IMR-90 (cell line): ENCODE measurements around the gene VPS26A. TPM values are rescaled to one million over a fixed set of nuclear protein-coding genes. Genes with fewer than 3 reads are reported as not detected.

Source experiments
- ATAC-seq: fragments of 200-7000 bp; cut with Tn5 transposase; 2 replicates; pipeline ENCODE4 v1.9.1; 2020; ENCODE audit warnings: low read depth, mild to moderate bottlenecking, moderate library complexity
- BruUV-seq: library from RNA; stranded (reverse); fragments of 400-500 nt; replicated peaks from 2 replicates; lab custom pipeline; 2021; lab: Mats Ljungman, UMichigan
- CTCF ChIA-PET: fragments of 300-600 bp; formaldehyde crosslinking; extraction: SDS; loops from one replicate; lab custom pipeline; 2021; ENCODE audit warnings: antibody characterized with exemption; lab: Yijun Ruan, JAX
- POLR2A ChIA-PET: fragments of 300-600 bp; sonication (Branson Sonifier 250); formaldehyde crosslinking; loops from one replicate; lab custom pipeline; 2022; ENCODE audit warnings: antibody characterized with exemption; ENCODE audit not compliant: unreplicated experiment; lab: Charles Lee
- DNase-seq: peaks from one replicate; pipeline ENCODE4 v3.0.0; 2013
- H2AFZ ChIP-seq: replicated peaks from 2 replicates; pipeline ENCODE3; 2013; ENCODE audit warnings: low read length, mild to moderate bottlenecking; ENCODE audit not compliant: poor library complexity
- H2AK5ac ChIP-seq: 2 replicates; pipeline ENCODE4 v1.6.1; 2013; ENCODE audit warnings: low read depth, low read length, inconsistent platforms
- H2AK9ac ChIP-seq: replicated peaks from 2 replicates; pipeline ENCODE3; 2013; ENCODE audit warnings: mild to moderate bottlenecking, low read depth, low read length, moderate library complexity; ENCODE audit not compliant: poor library complexity
- H2BK120ac ChIP-seq: 2 replicates; pipeline ENCODE4 v1.6.1; 2013; ENCODE audit warnings: low read depth, low read length, inconsistent platforms
- H2BK15ac ChIP-seq: 3 replicates; pipeline ENCODE4 v1.6.1; 2013; ENCODE audit warnings: low read depth, low read length, inconsistent platforms
- H2BK20ac ChIP-seq: 2 replicates; pipeline ENCODE4 v1.6.1; 2013; ENCODE audit warnings: low read depth, mild to moderate bottlenecking, inconsistent platforms, low read length, moderate library complexity
- H2BK5ac ChIP-seq: 2 replicates; pipeline ENCODE4 v1.6.1; 2013; ENCODE audit warnings: mild to moderate bottlenecking, low read depth, low read length, inconsistent platforms; ENCODE audit not compliant: poor library complexity, severe bottlenecking
- H3K14ac ChIP-seq: replicated peaks from 2 replicates; pipeline ENCODE4 v1.6.1; 2013; ENCODE audit warnings: low read depth, low read length, inconsistent platforms
- H3K18ac ChIP-seq: 2 replicates; pipeline ENCODE4 v1.6.1; 2013; ENCODE audit warnings: low read depth, low read length, control low read depth
- H3K23ac ChIP-seq: 2 replicates; pipeline ENCODE4 v1.6.1; 2013; ENCODE audit warnings: low read depth, low read length, inconsistent platforms
- H3K27ac ChIP-seq: 2 replicates; pipeline ENCODE4 v1.5.1; 2013; ENCODE audit warnings: mild to moderate bottlenecking, control low read depth, low read length; ENCODE audit not compliant: insufficient read depth
- H3K27me3 ChIP-seq: 2 replicates; pipeline ENCODE4 v1.6.1; 2013; ENCODE audit warnings: low read length; ENCODE audit not compliant: control insufficient read depth, insufficient read depth
- H3K36me3 ChIP-seq: 2 replicates; pipeline ENCODE4 v1.6.1; 2013; ENCODE audit warnings: low read length, mixed read lengths; ENCODE audit not compliant: control insufficient read depth, insufficient read depth
- H3K4ac ChIP-seq: 2 replicates; pipeline ENCODE4 v1.6.1; 2013; ENCODE audit warnings: low read depth, low read length, inconsistent platforms
- H3K4me1 ChIP-seq: 2 replicates; pipeline ENCODE4 v1.6.1; 2013; ENCODE audit warnings: low read length, mixed read lengths; ENCODE audit not compliant: control insufficient read depth, insufficient read depth
- H3K4me2 ChIP-seq: 2 replicates; pipeline ENCODE4 v1.6.1; 2013; ENCODE audit warnings: low read depth, mild to moderate bottlenecking, control low read depth, low read length, moderate library complexity
- H3K4me3 ChIP-seq: 2 replicates; pipeline ENCODE4 v1.5.1; 2013; ENCODE audit warnings: low read depth, mild to moderate bottlenecking, control low read depth, low read length, moderate library complexity; ENCODE audit not compliant: insufficient read depth
- H3K56ac ChIP-seq: 2 replicates; pipeline ENCODE4 v1.6.1; 2013; ENCODE audit warnings: low read length, inconsistent platforms; ENCODE audit not compliant: insufficient read depth; ENCODE audit errors: extremely low read depth
- H3K79me1 ChIP-seq, 2 experiments: 2 replicates each; pipeline ENCODE4 v1.6.1; 2013; ENCODE audit warnings: low read length in 2 of 2, inconsistent platforms in 1 of 2, low read depth in 1 of 2
- H3K9ac ChIP-seq: 2 replicates; pipeline ENCODE4 v1.6.1; 2013; ENCODE audit warnings: low read depth, low read length, control low read depth
- H3K9me1 ChIP-seq: 2 replicates; pipeline ENCODE4 v1.6.1; 2013; ENCODE audit warnings: low read length, inconsistent platforms; ENCODE audit not compliant: insufficient read depth
- H3K9me3 ChIP-seq: 2 replicates; pipeline ENCODE4 v1.6.1; 2013; ENCODE audit warnings: low read length; ENCODE audit not compliant: control insufficient read depth, insufficient read depth
- H4K20me1 ChIP-seq: 2 replicates; pipeline ENCODE4 v1.6.1; 2013; ENCODE audit warnings: low read length, inconsistent platforms; ENCODE audit not compliant: insufficient read depth
- H4K5ac ChIP-seq: 2 replicates; pipeline ENCODE4 v1.6.1; 2013; ENCODE audit warnings: mild to moderate bottlenecking, low read depth, low read length, control low read depth
- H4K8ac ChIP-seq, 2 experiments: 2 replicates each; pipeline ENCODE4 v1.6.1; 2013; ENCODE audit warnings: low read depth in 2 of 2, low read length in 2 of 2, control low read depth in 1 of 2, inconsistent platforms in 1 of 2
- H4K91ac ChIP-seq: 2 replicates; pipeline ENCODE4 v1.6.1; 2013; ENCODE audit warnings: low read depth, low read length, inconsistent platforms; ENCODE audit not compliant: insufficient read depth
- BHLHE40 ChIP-seq: fragments of 150-350 bp; IDR thresholded peaks from 2 replicates; pipeline ENCODE4 v1.6.1; 2016; ENCODE audit warnings: mild to moderate bottlenecking, low read depth, low read length
- CEBPB ChIP-seq: IDR thresholded peaks from 2 replicates; pipeline ENCODE4 v1.6.1; 2012; ENCODE audit warnings: low read depth, low read length, improper control_type of control experiment
- CHD1 ChIP-seq: IDR thresholded peaks from 2 replicates; pipeline ENCODE4 v1.6.1; 2012; ENCODE audit warnings: low read depth, low read length, improper control_type of control experiment
- FOS ChIP-seq: fragments of 150-350 bp; IDR thresholded peaks from 2 replicates; pipeline ENCODE4 v1.6.1; 2016; ENCODE audit warnings: low read depth, low read length
- MAFK ChIP-seq: IDR thresholded peaks from 2 replicates; pipeline ENCODE4 v1.6.1; 2012; ENCODE audit warnings: low read depth, low read length, improper control_type of control experiment
- NFE2L2 ChIP-seq: fragments of 150-350 bp; IDR thresholded peaks from 2 replicates; pipeline ENCODE4 v1.6.1; 2016; ENCODE audit warnings: low read depth, mild to moderate bottlenecking, low read length
- POLR2A ChIP-seq: IDR thresholded peaks from 2 replicates; pipeline ENCODE4 v1.6.1; 2012; ENCODE audit warnings: mild to moderate bottlenecking, low read depth, low read length
- RAD21 ChIP-seq: IDR thresholded peaks from 2 replicates; pipeline ENCODE4 v1.6.1; 2012; ENCODE audit warnings: low read length, improper control_type of control experiment
- RCOR1 ChIP-seq: IDR thresholded peaks from 2 replicates; pipeline ENCODE4 v1.6.1; 2012; ENCODE audit warnings: mild to moderate bottlenecking, low read length, improper control_type of control experiment; ENCODE audit not compliant: insufficient replicate concordance
- RFX5 ChIP-seq: IDR thresholded peaks from 2 replicates; pipeline ENCODE4 v1.8.0; 2012; ENCODE audit warnings: low read depth, mild to moderate bottlenecking, low read length, moderate library complexity
- SMC3 ChIP-seq: fragments of 150-350 bp; IDR thresholded peaks from 2 replicates; pipeline ENCODE4 v1.6.1; 2016; ENCODE audit warnings: low read depth, mild to moderate bottlenecking, antibody characterized with exemption, low read length, moderate library complexity
- WGBS, 2 experiments: methylation state at CpG; one replicate each; pipeline versions ENCODE4 v1.1.5 to v1.1.7; 2013; ENCODE audit warnings: missing lambda C conversion rate in 2 of 2; ENCODE audit not compliant: insufficient read length in 1 of 2; ENCODE audit errors: extremely low coverage in 2 of 2; 5-methylcytosine and 5-hydroxymethylcytosine counted together
- dilution Hi-C: fragments of 300-500 bp; cut with HindIII; formaldehyde crosslinking; loops from one replicate; pipeline ENCODE4 v1.14.3; 2018; ENCODE audit warnings: low sequenced_read_pairs; ENCODE audit not compliant: unreplicated experiment
- in situ Hi-C: fragments of 300-500 bp; cut with MboI; formaldehyde crosslinking; loops from 3 replicates; pipeline ENCODE4 v1.14.3; 2019; ENCODE audit warnings: low sequenced_read_pairs, inconsistent platforms, mixed read lengths
- intact Hi-C: fragments of 100-400 bp; cut with micrococcal nuclease; formaldehyde crosslinking; loops from 2 replicates; pipeline ENCODE4 v1.10.0; 2022
- polyA plus RNA-seq, 3 experiments: library from polyadenylated mRNA; depleted of rRNA; stranded (reverse); fragments of >200 nt; gene quantifications; 2 replicates each; pipeline ENCODE4 v1.2.3, GENCODE V29; 2012; ENCODE audit warnings: low replicate concordance in 1 of 3
- total RNA-seq: library from RNA; depleted of rRNA; stranded (reverse); fragments of >200 nt; gene quantifications from 2 replicates; pipeline ENCODE4 v1.2.3, GENCODE V29; 2012
- TF ChIP-seq, protein P1 (sequence below): fragments of 150-350 bp; IDR thresholded peaks from 2 replicates; pipeline ENCODE4 v1.6.1; 2017; ENCODE audit warnings: mild to moderate bottlenecking, antibody characterized with exemption, low read length, low read depth
- TF ChIP-seq, protein P2 (sequence below): conservative IDR thresholded peaks from 2 replicates; pipeline ENCODE4 v1.5.1; 2012; ENCODE audit warnings: mild to moderate bottlenecking, low read depth, low read length, improper control_type of control experiment

Gene VPS26A
- total and polyA plus RNA-seq, 2 of the 4 experiments (the other 2 are of a cell fraction), result 7.2 to 18.7 TPM

DNA sequence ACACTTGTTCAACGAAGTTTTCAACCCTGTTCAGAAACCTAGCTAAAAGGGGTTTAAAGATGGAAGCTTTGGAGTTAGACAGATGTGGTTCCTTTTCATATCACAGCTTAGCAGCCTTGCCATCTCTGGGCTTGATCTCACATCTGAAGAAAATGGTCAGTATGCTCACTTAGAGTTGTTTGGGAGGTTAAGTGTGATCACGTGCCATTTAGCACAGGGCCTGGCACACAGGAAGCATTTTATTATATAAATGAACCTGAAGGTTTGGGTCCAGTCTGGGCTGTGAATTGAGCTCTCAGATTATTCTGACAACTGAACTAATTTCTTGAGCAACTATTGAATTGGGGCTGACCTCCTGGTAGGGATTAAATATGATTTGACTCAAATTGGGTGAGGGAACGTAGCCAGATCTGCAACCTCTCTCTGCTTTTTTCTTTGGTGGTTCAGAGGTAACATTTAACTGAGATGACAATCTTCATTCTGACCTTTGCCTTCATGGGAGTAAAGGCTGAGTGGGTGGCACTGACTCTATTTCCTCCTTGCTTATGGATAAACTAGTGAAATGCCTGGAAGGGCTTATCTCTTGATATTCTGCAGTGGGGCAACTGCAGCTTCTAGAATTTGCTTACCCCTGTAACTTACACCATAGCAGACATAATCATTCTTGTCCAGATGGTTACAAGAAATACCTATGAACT lies 86.0 kb downstream of the VPS26A start:
- Histone ChIP-seq H3K27ac (no peak overlapping the region), H3K56ac (no peak overlapping the region), H3K4ac (no peak overlapping the region), H2AK9ac (no peak overlapping the region), H3K23ac (no peak overlapping the region), H2BK15ac (no peak overlapping the region), H4K20me1 (no peaks in the 10 kb centered on the region), H3K9ac (no peak overlapping the region), H2AK5ac (no peak overlapping the region), H3K14ac (no peak overlapping the region), H3K9me1 (no peaks in the 10 kb centered on the region), H2BK5ac (no peak overlapping the region), H3K27me3 (no peaks in the 10 kb centered on the region), H2BK20ac (no peak overlapping the region), H4K91ac (no peak overlapping the region), H2AFZ (no peak overlapping the region), H3K9me3 (no peaks in the 10 kb centered on the region), H4K8ac (no peak overlapping the region), H3K4me3 (no peak overlapping the region), H3K4me1 (no peaks in the 10 kb centered on the region), H3K36me3 (peaks cover 22% of the 10 kb centered on the region), H2BK120ac (no peak overlapping the region), H3K79me1 (no peaks in the 10 kb centered on the region), H3K4me2 (no peak overlapping the region), H4K5ac (no peak overlapping the region), H3K18ac (no peak overlapping the region)
- in situ Hi-C loops (no loop called here), dilution Hi-C loops (no loop called here), intact Hi-C loops (no loop called here)
- CTCF ChIA-PET, result no interaction called here
- TF ChIP-seq BHLHE40 (no peak), SMC3 (no peak), POLR2A (no peak), RCOR1 (no peak), RAD21 (no peak), FOS (no peak), MAFK (no peak), RFX5 (no peak), NFE2L2 (no peak), CHD1 (no peak), CEBPB (no peak)
- TF ChIP-seq, protein P1, sequence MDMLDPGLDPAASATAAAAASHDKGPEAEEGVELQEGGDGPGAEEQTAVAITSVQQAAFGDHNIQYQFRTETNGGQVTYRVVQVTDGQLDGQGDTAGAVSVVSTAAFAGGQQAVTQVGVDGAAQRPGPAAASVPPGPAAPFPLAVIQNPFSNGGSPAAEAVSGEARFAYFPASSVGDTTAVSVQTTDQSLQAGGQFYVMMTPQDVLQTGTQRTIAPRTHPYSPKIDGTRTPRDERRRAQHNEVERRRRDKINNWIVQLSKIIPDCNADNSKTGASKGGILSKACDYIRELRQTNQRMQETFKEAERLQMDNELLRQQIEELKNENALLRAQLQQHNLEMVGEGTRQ, result no peak
- TF ChIP-seq, protein P2, sequence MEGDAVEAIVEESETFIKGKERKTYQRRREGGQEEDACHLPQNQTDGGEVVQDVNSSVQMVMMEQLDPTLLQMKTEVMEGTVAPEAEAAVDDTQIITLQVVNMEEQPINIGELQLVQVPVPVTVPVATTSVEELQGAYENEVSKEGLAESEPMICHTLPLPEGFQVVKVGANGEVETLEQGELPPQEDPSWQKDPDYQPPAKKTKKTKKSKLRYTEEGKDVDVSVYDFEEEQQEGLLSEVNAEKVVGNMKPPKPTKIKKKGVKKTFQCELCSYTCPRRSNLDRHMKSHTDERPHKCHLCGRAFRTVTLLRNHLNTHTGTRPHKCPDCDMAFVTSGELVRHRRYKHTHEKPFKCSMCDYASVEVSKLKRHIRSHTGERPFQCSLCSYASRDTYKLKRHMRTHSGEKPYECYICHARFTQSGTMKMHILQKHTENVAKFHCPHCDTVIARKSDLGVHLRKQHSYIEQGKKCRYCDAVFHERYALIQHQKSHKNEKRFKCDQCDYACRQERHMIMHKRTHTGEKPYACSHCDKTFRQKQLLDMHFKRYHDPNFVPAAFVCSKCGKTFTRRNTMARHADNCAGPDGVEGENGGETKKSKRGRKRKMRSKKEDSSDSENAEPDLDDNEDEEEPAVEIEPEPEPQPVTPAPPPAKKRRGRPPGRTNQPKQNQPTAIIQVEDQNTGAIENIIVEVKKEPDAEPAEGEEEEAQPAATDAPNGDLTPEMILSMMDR, result no peak
- DNase-seq, result no peak
- POLR2A ChIA-PET, result no interaction called here
- WGBS, 2 experiments, result no CpG with 5 or more reads among the region's 3 CpGs
- ATAC-seq, result no peak
- BruUV-seq, result no TSS peak
